LNCAP (cell line): ENCODE measurements around the gene ZNF644.

Experiments used
- TF ChIP-seq, protein P1 (sequence below): fragments of 450-650 bp; IDR thresholded peaks from 2 replicates; pipeline ENCODE4 v1.5.1; 2017; ENCODE audit warnings: mild to moderate bottlenecking

Gene ZNF644

DNA sequence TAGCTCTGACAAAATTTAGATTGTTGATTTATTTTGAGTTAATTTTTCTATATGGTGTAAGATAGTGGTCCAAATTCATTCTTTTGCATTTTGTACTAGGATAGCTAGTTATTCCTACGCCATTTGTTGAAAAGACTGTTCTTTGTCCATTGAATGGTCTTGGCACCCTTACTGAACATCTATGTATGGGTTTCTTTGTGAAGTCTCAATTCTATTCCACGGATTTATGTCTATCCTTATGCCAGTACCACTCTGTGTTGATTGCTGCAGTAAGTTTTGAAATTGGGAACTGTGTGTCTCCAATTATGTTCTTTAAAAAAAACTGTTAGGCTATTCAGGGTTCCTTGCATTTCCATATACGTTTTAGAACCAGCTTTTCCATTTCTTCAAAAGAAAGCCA is 145.7 kb downstream of the ZNF644 start:
- TF ChIP-seq, protein P1, sequence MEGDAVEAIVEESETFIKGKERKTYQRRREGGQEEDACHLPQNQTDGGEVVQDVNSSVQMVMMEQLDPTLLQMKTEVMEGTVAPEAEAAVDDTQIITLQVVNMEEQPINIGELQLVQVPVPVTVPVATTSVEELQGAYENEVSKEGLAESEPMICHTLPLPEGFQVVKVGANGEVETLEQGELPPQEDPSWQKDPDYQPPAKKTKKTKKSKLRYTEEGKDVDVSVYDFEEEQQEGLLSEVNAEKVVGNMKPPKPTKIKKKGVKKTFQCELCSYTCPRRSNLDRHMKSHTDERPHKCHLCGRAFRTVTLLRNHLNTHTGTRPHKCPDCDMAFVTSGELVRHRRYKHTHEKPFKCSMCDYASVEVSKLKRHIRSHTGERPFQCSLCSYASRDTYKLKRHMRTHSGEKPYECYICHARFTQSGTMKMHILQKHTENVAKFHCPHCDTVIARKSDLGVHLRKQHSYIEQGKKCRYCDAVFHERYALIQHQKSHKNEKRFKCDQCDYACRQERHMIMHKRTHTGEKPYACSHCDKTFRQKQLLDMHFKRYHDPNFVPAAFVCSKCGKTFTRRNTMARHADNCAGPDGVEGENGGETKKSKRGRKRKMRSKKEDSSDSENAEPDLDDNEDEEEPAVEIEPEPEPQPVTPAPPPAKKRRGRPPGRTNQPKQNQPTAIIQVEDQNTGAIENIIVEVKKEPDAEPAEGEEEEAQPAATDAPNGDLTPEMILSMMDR, result no peak
